ENCODE measurements around the gene ABCF1. TPM values are rescaled to one million over a fixed set of nuclear protein-coding genes. Genes with fewer than 3 reads are reported as not detected.

ABCF1 gene
- total RNA-seq, 1 experiment from 2014 or later: 73.7 TPM

- POLR2A ChIA-PET (ENCODE audit: unreplicated experiment): no interaction called here
- no peak for TF ChIP-seq CTCF (conservative IDR thresholded peaks at IDR 0.05)
- no peak for TF ChIP-seq EZH2 (IDR thresholded peaks at IDR 0.05; ENCODE audit: low read depth)
- no TSS peak for BruUV-seq (replicated peaks)
- no peaks in the 10 kb centered on the region for H3K27me3 ChIP-seq (ENCODE audit: insufficient read depth, low read depth)
- peaks cover 9% of the 10 kb centered on the region; the same call in 1 of the 2 replicates for H3F3A ChIP-seq (ENCODE audit: insufficient read depth, low read depth)
- H3K36me3 ChIP-seq (ENCODE audit: low read depth): peaks cover 10% of the 10 kb centered on the region
- H3K4me1 ChIP-seq (replicated peaks; ENCODE audit: insufficient read depth): no peaks in the 10 kb centered on the region
- no peaks in the 10 kb centered on the region for H3K9me3 ChIP-seq (ENCODE audit: insufficient read depth, low read depth)
- DNase-seq: no peak
- CTCF ChIA-PET: no interaction called here
- no peak overlapping the region for H3K27ac ChIP-seq
- H3K79me2 ChIP-seq (ENCODE audit: low read depth): no peaks in the 10 kb centered on the region
- no peak overlapping the region for H3K4me3 ChIP-seq
- no peak overlapping the region for H2AFZ ChIP-seq
- intact Hi-C loops (cut with micrococcal nuclease; ENCODE audit: unreplicated experiment): no loop called here
- H3K9me2 ChIP-seq (ENCODE audit: insufficient read depth): no peaks in the 10 kb centered on the region
- H3K4me2 ChIP-seq: no peak overlapping the region
- no peaks in the 10 kb centered on the region for H4K20me1 ChIP-seq (ENCODE audit: insufficient read depth)
Measured at GRCh38 chr6:30548375-30548774, 22.9 kb upstream of the ABCF1 start.

GRCh38 chr6:30554404-30554803 is 16.8 kb upstream of the ABCF1 start:
- peaks cover 16% of the 10 kb centered on the region; the same call in 1 of the 2 replicates for H3F3A ChIP-seq (ENCODE audit: insufficient read depth, low read depth)
- TF ChIP-seq EZH2 (IDR thresholded peaks at IDR 0.05; ENCODE audit: low read depth) (no peak), CTCF (conservative IDR thresholded peaks at IDR 0.05) (no peak)
- H3K79me2 ChIP-seq (ENCODE audit: low read depth): peaks cover 34% of the 10 kb centered on the region
- BruUV-seq (replicated peaks): no TSS peak
- no peak overlapping the region for H3K27ac ChIP-seq
- peaks cover 23% of the 10 kb centered on the region for H3K36me3 ChIP-seq (ENCODE audit: low read depth)
- DNase-seq: no peak
- H3K27me3 ChIP-seq (ENCODE audit: insufficient read depth, low read depth): no peaks in the 10 kb centered on the region
- H3K9me3 ChIP-seq (ENCODE audit: insufficient read depth, low read depth): no peaks in the 10 kb centered on the region
- peaks cover 13% of the 10 kb centered on the region for H4K20me1 ChIP-seq (ENCODE audit: insufficient read depth)
- no peak overlapping the region for H3K4me3 ChIP-seq
- ChIA-PET POLR2A (ENCODE audit: unreplicated experiment) (interaction anchor here (0.6 kb wide), 2 partner anchors 27 to 110 kb away, joined by 4 to 21 read pairs; no protein-coding TSS in a partner anchor), CTCF (interaction anchor here (1.2 kb wide), 1 partner anchor 22 kb away, joined by 5 read pairs; no protein-coding TSS in a partner anchor)
- H2AFZ ChIP-seq: no peak overlapping the region
- intact Hi-C loops (cut with micrococcal nuclease; ENCODE audit: unreplicated experiment): no loop called here
- no peak overlapping the region for H3K4me2 ChIP-seq
- no peaks in the 10 kb centered on the region for H3K9me2 ChIP-seq (ENCODE audit: insufficient read depth)
- H3K4me1 ChIP-seq (replicated peaks; ENCODE audit: insufficient read depth): peaks cover 17% of the 10 kb centered on the region

- peaks cover 13% of the 10 kb centered on the region for H4K20me1 ChIP-seq (ENCODE audit: insufficient read depth)
- no peaks in the 10 kb centered on the region for H3K27me3 ChIP-seq (ENCODE audit: insufficient read depth, low read depth)
- H3K79me2 ChIP-seq (ENCODE audit: low read depth): peaks cover 41% of the 10 kb centered on the region
- TF ChIP-seq CTCF (conservative IDR thresholded peaks at IDR 0.05) (no peak), EZH2 (IDR thresholded peaks at IDR 0.05; ENCODE audit: low read depth) (no peak)
- peak overlapping the region; percentile 94 for H3K4me2 ChIP-seq
- peak in 1 of 2 experiments; percentile 46 for DNase-seq
- H3K4me1 ChIP-seq (replicated peaks; ENCODE audit: insufficient read depth): peaks cover 17% of the 10 kb centered on the region
- no peak overlapping the region for H3K27ac ChIP-seq
- peak overlapping the region; percentile 94 for H2AFZ ChIP-seq
- H3F3A ChIP-seq (ENCODE audit: insufficient read depth, low read depth): peaks cover 24% of the 10 kb centered on the region; the same call in 1 of the 2 replicates
- BruUV-seq (replicated peaks): no TSS peak
- H3K9me2 ChIP-seq (ENCODE audit: insufficient read depth): no peaks in the 10 kb centered on the region
- ChIA-PET CTCF (interaction anchor here (1.2 kb wide), 1 partner anchor 22 kb away, joined by 5 read pairs; no protein-coding TSS in a partner anchor), POLR2A (ENCODE audit: unreplicated experiment) (interaction anchor here (0.6 to 1.0 kb wide), 3 partner anchors 26 to 111 kb away, joined by 4 to 21 read pairs (median 6); no protein-coding TSS in a partner anchor)
- intact Hi-C loops (cut with micrococcal nuclease; ENCODE audit: unreplicated experiment): no loop called here
- H3K36me3 ChIP-seq (ENCODE audit: low read depth): peaks cover 31% of the 10 kb centered on the region
- no peaks in the 10 kb centered on the region for H3K9me3 ChIP-seq (ENCODE audit: insufficient read depth, low read depth)
- H3K4me3 ChIP-seq: peak overlapping the region; percentile 99
Measured at GRCh38 chr6:30554962-30555815, 16.1 kb upstream of the ABCF1 start.

Measured in PC-9 (cell line).